Activated CD4-positive, alpha-beta T cell treated with anti-CD3 and anti-CD28 coated beads, Interleukin-2, Interleukin-4, amounts not matched to agents 100 ng/mL and 50 ng/mL, durations not matched to agents 16 hours and 8 hours (primary cell): ENCODE measurements around the gene ORC2.
"Not testable (repeated sequence)": the region's sequence is repeated elsewhere in the genome, so short reads cannot be mapped to it uniquely, and the experiment has no call there.

Source experiments
- DNase-seq: peaks from one replicate; pipeline ENCODE4 v3.0.0-alpha.2; 2020; ENCODE audit warnings: low spot score

Gene ORC2

DNA sequence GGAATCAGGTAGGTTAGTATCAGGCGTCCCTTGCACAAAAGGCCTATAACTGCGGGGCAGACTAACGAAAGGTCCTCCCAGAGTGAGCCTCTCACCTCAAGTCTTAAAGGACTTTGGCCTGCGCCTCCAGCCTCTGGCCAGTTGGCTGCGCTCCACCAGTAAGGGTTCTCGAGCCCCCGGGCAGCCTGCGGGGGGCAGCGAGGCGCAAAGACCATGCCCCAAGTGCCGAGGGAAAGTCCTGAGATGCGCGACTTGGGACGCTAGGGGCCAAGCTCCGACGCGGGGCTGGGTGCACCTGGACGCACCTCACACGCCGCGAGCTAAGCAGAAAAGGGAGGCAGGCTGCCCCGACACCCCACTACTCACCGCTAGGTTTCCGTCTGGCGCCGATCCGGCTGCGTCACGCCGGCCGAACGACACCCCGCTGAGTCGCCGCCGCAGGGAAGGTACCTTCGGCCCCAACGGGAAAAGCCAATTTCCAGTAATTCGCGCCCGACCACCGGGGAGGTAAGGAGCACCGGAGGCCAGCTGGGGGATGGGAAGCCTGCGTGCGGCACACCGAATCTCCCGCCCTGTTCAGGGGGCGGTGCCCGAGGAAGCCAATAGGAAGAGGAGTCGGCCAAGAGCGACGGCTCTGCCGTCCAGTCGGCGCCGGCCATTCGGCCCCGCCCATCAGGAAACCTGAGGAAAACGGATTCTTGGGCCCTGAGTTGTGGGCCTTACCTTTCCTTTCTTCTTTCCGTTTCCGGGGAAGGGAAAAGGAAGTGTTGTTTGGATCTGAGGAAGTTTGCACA, at the start of gene ORC2:
Gene ORC2 (minus strand): TSS at position 537 of the 794 bp plus-strand sequence. CDS start 5,537 bp downstream, outside the sequence.
- DNase-seq = peak; percentile 95

DNA sequence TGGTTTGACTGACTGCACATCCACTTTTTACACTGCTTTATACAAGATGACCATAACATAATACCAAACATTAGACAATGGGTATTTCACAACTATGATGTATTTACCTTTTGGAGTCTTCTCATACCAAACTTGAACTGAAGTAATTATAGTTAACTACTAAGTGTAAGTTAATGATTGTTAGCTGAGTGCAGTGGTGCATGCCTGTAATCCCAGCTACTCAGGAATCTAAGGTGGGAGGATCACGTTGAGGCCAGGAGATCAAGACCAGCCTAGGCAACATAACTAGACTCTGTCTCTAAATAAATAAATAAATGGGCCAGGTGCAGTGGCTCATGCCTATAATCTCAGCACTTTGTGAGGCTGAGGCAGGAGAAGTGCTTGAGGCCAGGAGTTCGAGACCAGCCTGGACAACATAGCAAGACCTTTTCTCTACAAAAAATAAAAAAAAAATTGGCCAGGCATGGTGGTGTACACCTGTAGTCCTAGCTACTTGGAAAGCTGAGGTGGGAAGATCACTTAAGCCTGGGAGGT, 44.9 kb upstream of the ORC2 start:
- no peak for DNase-seq

DNA sequence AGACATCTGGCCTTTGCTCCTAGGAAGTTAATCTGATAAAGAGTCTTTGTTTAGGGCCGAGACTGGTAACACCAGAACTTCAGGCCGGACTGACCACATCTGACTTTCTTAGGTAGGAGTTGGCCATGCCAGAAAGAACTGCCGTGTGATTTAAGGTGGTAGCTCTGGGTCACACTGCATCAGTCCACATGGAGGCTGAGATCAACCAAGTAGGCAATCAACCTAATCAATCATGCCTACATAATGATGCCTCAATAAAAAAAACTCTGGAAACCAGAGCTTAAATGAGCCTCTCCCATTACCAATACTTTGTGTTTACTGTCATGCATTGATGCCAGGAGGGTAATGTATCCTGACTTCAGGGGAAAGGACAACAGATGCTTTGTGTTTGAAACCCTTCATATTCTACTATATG, 44.1 kb upstream of the ORC2 start:
- DNase-seq = no peak

DNA sequence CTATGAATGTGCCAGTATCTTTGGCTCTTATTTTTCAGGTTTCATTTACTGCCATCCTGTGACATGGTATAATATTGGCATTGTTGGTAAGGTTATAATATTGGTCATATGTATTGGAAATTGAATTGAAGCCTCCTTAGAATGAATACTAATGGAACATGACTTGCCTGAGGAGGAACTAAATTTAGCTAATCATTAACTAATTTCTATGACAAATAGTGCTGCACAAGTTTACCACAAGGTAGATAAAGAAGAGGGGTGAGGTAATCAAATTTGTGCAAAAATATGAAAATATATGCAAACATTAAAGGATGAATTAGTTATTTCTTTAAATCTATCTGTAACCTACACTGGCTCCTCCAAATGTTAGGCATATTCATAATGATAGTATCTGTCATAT, 43.2 kb upstream of the ORC2 start:
- DNase-seq = no peak

DNA sequence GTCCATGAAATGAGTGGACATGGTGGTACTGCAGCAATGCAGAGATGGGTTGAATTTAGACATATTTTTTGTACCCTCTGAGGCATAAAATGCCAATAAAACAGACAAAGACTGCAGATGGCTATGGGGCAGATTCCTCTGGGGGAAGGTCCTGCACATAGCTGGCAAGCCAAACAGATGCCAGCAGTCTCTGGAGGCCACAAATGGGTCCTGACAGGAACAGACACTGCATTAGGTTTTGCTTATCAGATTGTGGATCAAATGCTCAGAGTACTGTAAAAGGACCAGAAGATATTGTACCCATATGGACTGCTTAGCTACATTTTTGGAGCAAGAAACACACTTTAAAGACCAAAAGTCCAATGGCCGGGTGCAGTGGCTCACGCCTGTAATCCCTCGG, 40.9 kb upstream of the ORC2 start:
- no peak for DNase-seq

DNA sequence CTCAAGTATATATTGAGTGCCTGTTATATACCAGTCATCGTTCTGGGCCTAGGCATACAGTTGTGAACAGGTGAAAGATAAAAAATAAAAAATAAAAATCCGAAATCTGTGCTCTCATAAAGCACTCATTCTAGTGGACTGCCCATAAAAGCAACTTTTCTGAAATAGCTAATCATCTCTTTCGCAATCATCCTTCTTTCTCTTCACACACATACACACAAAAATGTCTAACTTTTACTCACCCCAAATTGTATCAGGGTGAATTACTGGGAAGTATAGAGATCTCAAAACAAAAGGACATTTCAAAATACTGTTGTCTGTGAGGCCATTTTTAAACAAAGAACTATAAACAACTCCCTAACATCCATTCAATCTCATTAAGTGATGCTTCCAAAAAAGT, 29.6 kb upstream of the ORC2 start:
- no peak for DNase-seq

DNA sequence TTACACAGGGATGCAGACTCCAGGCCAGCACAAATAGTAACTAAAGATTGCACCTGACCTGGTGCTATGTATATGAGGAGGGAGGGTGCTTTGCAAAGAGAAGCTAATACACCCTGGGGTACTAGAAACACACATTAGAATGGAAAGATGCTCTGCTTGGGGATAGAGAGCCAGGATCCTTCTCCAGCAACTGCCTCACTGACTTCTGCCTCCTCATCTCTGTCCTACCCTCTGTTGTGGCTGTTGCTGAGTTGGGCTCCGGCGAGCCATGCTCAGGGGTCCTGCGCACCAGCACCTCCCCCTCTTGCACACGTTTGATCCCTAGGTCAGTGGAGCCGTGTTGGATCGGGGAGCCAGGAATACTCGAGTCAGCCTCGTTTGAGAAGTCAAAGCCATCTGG, 23.7 kb upstream of the ORC2 start:
- no peak for DNase-seq

DNA sequence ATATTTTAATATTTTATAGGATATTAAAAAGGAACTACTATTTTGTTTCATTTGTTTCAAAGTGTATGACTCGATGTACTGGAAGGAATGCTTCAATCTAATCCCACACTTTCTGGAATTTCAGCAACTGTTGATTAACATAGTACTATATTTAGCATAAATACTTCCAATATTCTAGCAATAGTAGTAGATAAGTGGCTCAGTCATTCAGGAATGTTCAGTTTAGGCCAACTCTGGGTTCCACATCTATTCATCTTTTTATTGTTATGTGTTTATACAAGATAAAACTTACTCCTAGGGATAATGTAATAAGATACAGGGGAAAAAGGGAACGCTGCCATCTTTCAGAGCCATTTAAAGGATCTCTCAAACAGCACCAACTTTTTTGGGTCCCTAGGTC, 22.3 kb upstream of the ORC2 start:
- no peak for DNase-seq

DNA sequence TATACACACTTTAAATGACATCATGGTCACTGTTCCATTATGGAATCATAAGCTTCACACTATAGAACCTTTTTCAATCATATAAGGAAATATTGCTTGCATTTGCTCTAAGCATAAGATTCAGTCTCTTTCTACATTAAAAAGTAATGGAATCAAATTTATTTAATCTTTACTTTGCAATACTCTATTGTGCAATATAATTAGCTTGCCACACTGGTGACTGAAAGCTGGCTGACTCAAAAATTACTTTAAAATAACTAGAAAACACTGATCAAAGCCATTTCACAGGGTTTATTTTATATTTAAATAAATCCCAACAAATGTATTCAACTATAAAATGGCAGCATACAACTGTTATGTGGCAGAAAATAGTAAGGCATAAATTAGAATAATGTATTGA, 13.2 kb upstream of the ORC2 start:
- DNase-seq = no peak

DNA sequence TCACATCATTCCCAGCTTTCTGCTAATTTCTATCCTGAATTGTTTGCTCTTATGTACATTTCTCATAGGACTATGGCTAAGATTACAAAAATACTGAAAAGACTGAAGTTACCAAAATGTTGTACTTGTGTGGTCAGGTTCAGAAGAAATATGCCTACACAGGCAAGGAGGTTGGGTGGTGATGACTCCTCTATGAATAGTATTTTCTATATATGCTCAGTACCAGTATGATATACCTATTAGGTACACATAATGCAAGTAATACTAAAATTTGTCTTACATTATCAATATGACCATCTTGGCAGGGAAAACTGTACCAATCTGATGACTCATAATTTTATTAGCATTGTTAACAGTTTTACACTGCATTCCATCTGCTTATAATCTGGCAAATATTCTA, 12.2 kb upstream of the ORC2 start:
- no peak for DNase-seq

DNA sequence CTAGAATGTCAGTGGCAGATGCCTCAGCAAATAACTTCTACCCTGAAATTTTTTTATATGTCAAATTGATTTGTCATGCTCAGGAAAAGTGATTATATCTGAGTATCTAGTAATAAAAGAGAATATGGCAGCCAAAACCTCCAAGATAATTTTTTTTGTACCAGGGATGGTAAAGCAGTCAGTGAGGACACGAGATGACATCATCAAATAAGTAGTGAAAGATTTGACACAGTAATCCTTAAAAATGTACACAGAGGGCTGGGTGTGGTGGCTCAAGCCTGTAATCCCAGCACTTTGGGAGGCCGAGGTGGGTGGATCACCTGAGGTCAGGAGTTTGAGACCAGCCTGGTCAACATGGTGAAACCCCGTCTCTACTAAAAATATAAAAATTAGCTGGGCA, 6.6 kb upstream of the ORC2 start:
- not testable (repeated sequence) for DNase-seq

DNA sequence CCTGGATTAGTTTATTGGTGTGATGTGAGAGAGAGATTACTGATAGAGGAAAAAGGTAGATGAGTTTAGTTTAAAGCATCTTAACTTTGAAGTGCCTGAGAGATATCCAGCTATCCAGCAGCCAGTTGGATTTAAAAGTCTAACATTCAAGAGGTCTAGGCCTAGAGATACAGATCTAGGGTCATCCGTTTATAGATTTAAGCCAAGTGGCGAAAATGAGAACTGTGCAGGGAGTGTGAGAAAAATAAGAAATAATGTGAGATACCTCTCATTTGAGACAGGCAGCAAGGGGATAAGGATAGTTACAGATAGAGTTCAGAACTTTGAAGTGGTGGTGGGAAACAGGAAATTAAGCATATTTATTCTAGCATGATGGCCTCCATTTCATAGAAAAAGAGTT, 5.3 kb upstream of the ORC2 start:
- DNase-seq = no peak

DNA sequence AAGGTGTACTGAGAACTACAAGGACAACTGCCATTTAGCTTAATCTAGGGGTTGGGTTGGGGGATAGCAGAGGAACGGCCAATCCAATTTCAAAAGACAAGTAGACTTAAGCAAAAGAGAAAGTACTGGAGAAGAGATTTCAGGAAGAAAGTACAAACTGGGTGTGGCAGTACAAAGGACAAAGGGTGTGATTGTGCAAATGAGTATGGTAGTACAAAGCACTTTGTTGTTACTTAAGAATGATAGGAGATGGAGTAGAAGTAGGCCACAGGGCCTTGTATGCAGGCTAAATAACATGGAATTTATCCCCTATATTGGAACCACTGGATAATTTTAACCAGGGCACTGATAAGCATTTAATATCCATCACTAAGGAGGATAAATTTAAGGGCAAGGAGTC, 4.7 kb upstream of the ORC2 start:
- no peak for DNase-seq

DNA sequence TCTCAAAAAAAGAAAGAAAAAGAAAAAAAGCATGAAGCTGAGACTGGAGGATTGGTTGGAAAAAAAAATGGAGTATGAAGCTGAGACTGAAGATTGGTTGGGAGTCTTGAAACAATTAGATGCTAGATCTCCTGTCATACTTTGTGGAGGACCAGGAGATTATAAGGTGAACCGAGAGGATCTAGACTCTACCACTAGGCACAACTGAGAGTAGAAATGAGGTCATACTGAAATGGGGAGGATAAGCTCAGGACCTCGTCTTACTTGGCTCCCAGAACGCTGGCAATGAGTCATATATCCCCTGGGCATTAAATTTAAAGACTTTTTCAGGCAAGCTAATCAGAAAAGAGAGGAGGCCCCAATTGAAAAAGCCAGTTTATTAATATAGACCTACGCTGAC, 3.3 kb upstream of the ORC2 start:
- DNase-seq = peak; percentile 24

DNA sequence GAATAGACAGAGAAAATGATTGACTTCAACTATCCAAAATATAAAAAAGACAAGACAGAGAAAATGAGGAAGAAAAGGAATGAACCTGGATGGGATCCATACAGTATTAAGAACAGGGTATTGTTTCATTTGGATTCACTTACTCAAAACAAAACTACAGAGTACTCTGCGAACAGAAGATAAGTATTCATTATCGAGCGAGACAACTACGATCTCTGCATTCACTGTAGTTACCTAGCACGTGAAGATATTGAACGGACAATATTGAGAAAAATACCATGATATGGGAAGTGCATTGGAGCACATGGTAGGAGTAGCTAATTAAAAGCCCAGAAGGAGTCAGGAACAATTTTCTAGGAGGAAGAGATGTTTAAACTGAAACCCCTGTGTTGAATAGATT, 1.0 kb upstream of the ORC2 start:
- no peak for DNase-seq

DNA sequence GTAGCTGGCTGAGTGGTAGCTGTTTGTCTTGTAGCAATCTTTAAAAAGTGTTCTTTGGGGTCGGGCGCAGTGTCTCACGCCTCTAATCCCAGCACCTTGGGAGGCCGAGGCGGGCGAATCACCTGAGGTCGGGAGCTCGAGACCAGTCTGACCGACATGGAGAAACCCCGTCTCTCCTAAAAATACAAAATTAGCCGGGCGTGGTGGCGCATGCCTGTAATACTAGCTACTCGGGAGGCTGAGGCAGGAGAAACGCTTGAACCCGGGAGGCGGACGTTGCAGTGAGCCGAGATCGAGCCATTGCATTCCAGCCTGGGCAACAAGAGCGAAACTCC, 425 bp upstream of the ORC2 start:
- not testable (repeated sequence) for DNase-seq

DNA sequence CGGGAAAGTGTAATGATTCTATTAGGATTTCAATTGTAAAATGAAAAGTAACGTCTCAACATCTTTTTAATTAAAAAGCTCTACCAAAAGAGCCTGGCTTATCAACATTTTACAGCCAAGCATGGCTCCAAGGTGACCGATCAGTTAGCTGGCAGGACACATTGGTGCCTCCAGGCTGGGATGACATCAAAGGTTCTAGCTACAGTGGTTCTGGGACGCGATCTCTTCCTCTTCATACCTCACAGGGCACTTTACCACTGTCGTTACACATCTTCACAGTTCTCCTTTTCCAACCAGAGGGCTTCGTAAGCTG, 693 bp downstream of the ORC2 start:
- no peak for DNase-seq

DNA sequence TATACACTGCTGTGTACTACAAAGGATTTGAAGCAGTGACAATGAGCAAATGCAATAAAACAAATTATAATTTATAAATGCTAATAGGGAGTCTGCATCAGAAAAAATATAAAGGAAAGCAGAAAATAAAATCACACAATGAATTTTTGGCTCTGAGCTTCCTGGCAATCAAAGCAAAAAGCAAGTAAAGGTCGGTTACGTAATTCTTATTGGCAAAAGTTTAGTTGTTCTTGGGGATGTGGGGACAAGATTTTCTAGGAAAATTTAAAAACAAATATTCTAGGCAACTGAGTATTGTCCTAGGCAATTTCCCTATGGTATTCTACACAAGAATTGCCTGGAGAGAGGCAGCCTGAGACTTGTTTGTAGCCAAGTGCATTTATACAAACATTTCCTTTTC, 1.8 kb downstream of the ORC2 start:
- no peak for DNase-seq

DNA sequence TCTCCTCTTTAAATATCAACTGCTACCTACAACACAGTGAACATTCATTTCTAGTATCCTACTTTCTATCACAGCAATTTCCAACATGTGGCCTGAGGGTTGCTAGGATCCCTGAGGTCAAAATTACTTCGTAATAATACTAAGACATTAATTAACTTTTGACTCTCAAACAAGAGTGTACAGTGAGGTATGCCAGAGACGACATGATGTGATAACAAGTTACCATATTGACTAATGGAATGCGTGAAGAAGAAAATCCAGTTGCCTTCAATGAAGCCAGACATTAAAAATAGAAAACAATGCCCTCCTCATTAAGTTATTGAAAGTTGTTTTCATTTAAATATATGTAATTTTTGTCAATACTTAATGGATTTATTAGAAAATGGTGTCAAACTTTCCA, 13.1 kb downstream of the ORC2 start:
- no peak for DNase-seq

DNA sequence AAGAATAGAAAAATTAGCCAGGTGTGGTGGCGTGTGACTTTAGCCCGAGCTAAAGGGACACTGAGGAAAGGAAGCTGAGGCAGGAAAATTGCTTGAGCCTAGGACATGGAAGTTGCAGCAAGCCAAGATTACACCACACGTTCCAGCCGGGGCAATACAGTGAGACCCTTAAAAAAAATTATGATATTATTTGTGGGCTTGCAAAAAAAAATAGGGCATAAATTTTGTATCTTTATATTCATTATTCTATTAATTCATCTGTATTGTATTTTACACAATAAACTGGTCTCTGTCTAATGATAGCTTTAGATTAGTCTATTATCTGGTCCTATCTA, 18.1 kb downstream of the ORC2 start:
- DNase-seq = no peak

DNA sequence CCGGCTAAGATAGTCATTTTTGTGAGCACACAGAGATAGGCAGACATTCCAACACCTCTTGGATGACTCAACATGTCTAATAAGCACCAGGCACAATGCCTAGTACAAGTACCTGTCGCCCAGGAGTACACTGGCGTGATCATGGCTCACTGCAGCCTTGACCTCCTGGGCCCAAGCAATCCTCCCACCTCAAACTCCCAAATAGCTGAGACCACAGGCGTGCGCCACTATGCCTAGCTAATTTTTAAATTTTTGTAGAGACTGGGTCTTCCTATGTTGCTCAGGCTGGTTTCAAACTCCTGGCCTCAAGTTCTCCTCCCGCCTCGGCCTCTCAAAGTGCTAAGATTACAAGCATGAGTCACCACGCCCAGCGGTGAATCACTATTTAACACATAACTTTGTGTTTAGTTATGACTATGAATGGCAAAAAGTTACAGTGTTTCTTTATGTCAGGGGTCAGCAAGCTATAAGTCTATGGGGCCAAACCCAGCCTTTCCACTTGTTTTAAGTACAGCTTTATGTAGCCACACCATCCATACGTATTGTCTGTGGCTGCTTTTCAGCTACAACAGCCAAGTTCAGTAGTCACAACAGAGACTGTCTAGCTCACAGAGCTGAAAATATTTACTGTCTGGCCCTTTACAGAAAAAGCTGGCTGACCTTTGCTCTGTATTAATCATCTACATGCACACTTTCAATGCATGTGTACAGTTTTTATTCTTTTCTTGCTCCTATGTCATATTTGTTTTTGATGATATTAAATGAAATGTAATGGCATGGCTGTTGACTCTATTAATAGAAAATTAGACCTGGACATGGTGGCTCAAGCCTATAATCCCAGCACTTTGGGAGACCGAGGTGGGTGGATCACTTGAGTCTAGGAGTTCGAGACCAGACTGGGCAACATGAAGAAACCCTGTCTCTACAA, 18.7 kb downstream of the ORC2 start:
- DNase-seq = peak; percentile 84

DNA sequence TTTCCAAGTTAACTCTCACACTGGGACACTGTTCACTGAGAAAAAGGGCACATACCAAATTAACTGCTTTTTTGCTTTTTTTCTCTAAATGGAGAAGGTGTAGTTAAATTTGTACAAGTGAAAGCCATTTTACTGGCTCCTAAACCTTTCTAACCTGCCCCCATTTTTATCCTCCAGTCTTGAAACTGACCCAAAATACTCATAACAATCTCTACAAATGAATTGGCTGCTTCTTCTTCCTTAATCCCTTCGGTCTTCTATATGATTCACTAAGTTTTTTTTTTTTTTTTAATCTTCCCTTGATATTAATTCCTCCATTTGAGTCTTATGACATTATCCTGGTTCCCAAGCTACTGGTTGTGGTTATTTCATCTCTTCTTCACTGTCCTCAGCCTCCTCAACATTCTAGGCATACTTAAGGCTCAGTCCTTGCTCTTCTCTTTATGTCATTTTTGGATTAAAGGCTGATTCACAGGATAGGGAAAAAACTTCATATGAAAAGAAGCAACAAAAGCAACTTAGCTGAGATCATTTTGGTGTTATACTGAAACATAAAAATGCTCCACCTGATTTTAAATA, 19.8 kb downstream of the ORC2 start:
- DNase-seq = peak; percentile 66

DNA sequence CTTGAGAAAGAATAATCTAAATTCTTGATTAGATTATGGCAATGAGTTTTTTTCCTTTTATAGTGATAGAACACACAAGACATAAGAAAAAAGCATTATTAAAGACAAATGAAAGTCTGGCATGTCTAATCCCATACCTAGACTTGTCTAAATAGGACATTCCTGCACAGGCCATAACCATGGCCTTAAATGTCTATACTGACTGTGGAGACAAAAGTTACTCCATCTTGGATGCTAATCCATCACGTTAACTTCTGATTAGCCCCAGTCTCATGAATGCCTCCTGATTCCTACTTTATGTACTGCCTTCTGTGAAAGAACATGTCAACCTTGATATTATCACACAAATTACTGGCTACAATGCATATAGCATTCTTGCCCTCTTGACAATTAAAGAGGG, 23.6 kb downstream of the ORC2 start:
- no peak for DNase-seq
